ENCODE results near the gene LEPR.
A peak's percentile ranks its signal among the peaks of the same experiment; 100 is the strongest.
"Not testable (repeated sequence)": the region's sequence is repeated elsewhere in the genome, so short reads cannot be mapped to it uniquely, and the experiment has no call there.

The LEPR gene

GRCh38 chr1:65420590-65421350, at the start of gene LEPR, which contains the start of gene LEPROT:
TSS of gene LEPR (plus strand) at chr1:65420668. CDS start at chr1:65565566, 144,898 bp downstream.
TSS of gene LEPROT (plus strand) at chr1:65420668. CDS start at chr1:65420725, 57 bp downstream.
- DNase-seq, result peak; percentile 15

DNA sequence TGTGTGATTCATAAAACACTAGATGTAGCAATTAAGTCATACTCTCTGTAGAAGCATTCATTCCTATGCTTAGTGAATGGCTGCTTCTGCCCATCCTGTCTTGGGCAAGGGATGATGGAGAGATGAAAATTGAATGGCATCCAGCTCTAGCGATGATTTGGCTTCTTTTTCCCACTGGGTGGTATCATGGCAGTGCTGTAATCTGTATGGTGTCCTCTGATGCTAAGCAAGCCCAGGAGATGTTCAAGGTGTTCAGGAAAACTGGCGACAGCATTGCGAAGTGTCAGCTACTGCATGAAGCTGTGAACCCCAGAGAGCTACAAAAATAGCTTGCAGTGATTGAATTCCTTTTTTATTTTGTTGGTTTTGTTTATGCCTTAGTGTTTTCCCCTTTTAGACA, 48.9 kb upstream of the LEPR start:
- DNase-seq, result no peak

DNA sequence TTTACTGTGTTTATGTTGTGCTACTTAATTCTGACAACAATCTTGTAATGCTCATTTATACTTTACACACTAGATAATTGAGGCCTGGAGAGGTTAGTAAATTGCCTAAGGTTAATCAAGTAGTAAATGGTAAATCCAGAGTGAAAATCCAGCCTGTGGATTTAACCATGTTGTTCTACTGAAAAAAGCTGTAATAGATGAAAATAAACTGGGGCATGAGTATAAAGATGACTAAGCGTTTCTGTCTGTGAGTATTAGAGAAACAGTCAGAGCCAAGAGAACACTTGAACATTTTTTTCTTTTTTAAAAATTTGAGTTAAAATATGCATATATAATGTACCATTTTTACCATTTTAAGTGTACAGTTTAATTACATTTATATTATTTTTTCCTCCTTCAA, 47.9 kb upstream of the LEPR start:
- no peak for DNase-seq

DNA sequence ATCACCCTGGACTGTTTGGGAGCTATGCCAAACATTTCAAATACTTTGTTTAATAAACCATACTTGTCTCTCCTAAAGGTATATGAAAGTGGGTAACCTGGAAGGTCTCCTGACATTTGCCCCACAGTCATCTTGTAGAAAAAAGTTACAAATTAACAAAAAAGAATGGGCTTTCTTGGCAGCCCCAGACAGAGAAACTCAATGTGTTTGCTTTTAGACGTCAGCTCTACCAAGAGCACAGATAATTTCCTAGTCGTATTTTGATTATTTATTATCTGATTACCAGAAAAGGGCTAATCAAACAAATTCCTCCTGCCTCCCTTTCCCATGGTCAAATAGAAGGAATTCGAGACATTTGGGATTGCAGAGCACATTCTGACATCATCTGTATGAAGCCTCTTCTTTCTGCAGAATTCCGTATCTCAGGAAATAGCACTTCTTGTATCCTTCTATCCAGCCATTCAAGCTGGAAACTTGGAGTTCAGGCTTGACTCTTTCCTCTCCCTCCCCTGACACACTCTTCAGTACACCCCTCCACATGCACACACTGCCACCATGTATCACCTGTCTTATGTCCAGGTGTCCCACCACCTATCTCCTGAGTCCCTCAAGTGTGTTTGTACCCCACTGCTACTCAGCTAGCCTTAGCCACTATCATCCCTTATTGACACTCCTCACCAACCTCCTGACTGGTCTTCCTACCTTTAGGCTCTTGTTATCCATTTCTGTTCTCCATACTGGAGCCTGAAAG, 42.8 kb upstream of the LEPR start:
- no peak for DNase-seq

DNA sequence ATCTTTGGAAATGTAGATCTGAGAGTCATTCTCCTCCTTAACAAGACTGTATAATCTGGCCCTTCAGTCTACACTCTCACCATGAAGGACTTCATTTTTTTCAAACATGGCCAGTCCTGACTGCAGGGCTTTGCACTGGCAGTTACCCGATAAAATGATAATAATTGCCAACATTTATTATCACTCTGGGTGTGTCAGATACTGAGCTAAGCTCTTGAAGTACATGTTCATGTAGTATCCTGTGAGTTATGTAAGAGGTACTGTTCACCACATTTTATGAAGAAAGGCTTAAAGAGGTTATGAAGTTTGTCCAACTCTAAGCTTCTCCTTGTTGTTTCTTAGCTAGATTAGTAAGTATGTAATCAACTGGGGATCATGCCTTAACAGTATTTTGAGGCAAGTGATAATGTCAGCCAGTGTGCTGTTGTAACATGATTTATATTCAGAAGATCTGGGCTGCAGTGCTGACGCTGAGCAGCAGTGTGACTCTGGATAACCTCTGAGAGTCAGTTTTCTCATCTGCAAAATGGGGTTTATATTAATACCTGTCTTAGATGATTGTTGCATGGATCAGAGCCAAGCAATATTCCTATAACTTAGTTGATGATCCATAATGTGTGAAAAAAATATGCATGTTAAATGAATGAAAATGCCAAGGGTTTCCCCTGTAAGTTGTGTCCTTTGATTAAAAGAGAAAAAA, 42.1 kb upstream of the LEPR start:
- DNase-seq, result no peak

DNA sequence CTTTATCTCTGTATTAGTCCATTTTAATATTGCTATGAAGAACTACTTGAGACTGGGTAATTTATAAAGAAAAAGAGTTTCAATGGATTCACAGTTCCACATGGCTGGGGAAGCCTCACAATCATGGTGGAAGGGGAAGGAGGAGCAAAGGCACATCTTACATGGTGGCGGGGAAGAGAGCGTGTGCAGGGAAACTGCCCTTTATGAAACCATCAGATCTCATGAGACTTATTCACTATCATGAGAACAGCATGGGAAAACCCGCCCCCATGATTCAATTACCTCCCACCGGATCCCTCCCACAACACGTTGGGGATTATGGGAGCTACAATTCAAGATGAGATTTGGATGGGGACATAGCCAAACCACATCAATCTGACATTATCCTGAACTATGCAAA, 36.0 kb upstream of the LEPR start:
- DNase-seq, result not testable (repeated sequence)

GRCh38 chr1:65386439-65386838, 34.0 kb upstream of the LEPR start:
- no peak for DNase-seq

- DNase-seq, result no peak
Observed at GRCh38 chr1:65387821-65388220, 32.6 kb upstream of the LEPR start.

GRCh38 chr1:65388908-65389695, 31.4 kb upstream of the LEPR start:
- peak; percentile 59 for DNase-seq

- DNase-seq, result no peak
Observed at GRCh38 chr1:65392497-65392896, 28.0 kb upstream of the LEPR start.

DNA sequence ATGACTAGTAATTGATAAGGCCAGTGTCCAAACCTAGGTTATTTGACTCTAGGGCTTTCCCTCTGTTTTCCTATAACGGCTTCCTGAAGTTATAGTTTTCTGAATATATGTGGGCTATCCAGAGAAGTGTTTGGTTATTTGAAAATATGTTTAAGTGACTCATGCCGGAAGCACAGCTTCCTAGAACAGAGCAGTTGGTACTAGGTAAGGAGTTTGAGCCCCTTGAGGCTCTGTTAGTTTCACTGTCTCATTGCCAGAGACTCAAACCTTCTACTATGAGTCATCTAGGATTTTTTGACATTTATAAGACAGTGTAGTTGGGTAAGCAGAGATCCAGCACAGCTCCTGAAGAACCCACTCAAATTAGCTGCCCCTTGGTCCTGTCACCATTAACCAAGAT, 27.1 kb upstream of the LEPR start:
- peak; percentile 92 for DNase-seq

GRCh38 chr1:65393928-65394327, 26.5 kb upstream of the LEPR start:
- DNase-seq, result peak; percentile 15

DNA sequence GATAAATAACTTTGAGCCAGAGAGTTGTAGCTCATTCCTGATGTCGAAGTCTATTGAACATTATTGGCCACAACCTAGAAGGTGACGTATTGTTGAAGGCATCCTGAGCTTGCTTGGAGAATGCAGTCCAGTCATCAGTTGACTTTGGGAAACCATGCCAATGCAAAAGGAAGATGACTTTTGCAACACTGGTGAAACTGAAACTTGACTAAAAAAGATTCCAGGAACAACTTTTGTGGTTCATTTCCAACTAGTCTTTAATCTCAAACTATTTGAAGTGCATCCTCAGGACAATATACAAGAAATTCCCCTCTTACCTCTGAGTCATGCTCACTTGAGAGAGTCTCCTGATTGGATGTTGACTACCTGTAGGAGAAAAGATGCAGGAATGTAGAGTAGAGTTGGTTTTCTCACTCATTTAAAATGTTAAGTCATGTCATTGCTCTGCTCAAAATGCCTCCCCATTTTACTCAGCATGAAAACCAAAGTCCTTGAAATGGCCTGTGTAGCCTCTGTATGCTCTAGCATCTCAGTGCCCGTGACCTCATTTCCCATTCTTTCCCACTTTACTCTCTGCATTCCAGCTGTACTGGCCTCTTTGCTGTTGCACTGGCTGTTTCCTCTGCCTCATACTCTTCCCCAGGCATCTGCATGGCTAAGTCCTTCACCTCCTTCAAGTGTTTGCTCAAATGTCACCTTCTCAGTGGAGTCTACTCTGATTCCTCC, 24.4 kb upstream of the LEPR start:
- DNase-seq, result peak; percentile 88

DNA sequence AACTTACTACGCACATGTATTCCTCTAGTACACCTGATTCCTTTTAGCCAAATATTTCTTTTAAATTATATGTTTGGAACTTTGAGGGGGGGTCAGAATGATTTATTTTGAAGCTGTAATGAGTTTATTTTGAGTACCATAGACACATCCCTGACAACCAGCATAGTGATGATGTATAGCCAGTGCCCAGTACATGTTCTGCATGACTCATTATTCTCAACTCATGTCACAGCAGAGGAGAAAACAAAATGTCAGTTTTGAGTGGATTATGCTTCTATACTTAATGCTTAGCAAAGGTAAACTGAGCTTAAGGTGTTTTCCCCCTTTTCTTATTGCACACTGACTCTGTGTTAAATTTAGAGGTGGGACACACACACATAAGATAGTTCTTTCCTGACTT, 22.4 kb upstream of the LEPR start:
- DNase-seq, result peak; percentile 68

DNA sequence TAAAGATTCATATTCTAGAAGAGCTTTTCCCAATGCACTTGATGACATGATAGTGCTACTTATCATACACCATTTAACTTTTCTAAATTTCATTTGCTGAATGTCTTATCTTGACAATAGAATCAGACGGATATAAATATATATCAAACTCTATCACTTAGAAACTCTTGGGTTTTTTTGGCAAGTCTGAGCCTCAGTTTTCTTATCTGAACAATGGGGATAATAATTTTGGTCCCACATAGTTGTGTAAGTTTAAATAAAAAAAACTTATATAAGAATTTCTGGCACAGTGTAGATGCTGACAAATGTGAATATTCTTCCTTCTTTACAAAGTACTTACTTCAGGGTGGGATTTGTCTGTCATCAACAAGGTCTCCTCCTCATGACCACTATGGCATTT, 21.5 kb upstream of the LEPR start:
- DNase-seq, result no peak

DNA sequence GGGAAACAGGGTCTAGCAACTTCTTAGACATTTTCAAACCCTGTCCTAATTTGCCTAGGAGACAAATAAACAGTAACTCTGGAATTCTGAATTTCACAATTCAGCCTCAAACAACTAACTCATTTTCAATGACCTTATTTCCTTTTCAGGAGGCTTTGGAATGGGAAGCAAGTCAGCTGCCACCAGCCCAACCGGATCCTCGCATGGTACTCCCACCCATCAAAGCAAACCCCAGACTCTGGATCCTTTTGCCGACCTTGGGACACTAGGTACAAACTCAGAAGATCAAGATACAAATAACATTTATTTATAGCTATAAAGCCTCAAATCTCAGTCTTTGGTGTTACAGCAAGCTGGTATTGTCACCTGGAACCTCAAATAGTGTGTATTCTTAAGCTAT, 18.9 kb upstream of the LEPR start:
- DNase-seq, result no peak

DNA sequence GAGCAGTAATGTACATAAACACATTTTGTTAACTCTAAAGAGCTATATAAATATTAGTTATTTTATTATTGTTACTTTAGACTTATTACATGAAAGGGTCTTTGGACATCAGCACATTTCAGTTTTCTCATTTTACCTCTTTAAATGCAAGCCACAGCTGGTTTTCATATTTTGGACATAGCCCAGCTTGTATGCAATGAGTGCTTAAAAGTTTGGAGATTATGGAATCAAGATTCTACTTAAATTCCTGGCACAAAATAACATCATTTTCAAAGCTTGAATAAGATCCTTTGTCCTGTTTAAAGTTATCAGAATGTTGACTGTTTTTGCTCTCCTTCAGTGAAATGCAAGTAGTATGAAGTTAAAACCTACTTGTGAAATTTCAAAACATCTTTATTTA, 15.5 kb upstream of the LEPR start:
- no peak for DNase-seq

DNA sequence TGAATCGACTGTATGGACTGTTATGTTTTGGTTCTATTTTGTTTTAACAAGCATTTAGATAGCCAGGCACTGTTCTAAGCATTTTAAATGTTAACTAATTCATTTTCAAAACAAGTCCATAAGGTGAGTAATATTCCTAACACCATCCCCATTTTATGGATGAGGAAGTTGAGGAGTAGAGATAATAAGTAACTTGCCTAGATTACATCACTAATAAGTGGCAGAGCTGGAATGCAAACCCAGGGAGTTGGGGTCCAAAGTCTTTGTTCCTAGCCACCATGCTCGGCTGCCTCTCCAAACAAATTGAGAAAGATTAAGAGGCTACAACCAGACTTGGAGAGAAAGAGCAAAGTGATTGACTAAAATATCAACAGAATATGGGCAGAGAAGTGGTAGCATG, 12.6 kb upstream of the LEPR start:
- DNase-seq, result no peak

GRCh38 chr1:65409314-65409713, 11.2 kb upstream of the LEPR start:
- no peak for DNase-seq

DNA sequence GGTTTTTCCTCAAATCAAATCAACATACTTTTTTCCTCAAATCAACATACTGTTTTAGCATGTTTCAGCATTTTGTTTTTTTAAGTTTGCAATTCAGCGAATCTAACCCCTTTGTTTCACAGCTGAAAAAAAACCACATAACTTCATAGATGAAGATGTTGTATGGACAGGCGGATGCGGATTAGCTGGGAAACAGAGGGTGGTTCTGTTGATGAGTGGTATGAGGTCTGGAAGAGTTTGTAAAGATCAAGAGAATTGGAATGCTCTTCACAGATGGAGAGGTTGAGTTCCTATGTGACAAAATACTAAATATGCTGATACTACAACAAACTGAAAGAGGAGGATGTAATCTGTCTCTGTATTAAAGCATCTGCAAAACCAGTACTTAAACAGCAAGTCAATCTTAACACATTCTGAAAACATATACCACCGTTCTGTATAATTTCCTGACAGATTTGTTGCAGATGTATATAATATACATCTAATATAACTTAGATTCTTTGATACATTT, 10.6 kb upstream of the LEPR start:
- DNase-seq, result no peak

GRCh38 chr1:65412256-65412983, 8.0 kb upstream of the LEPR start:
- DNase-seq, result peak; percentile 23
